A673 (cell line): Measurements from ENCODE around the gene BCAT1.

Source experiments
- CTCF ChIP-seq: fragments of 300-800, 200-600 bp; sonication (generic); conservative IDR thresholded peaks from 2 replicates; pipeline ENCODE4 v1.5.1; 2017; ENCODE audit warnings: low read depth, mild to moderate bottlenecking, antibody characterized with exemption, low read length, moderate library complexity, mixed read lengths
- EZH2 ChIP-seq: fragments of 200-600 bp; sonication (generic); IDR thresholded peaks from 2 replicates; pipeline ENCODE4 v1.6.1; 2017; ENCODE audit warnings: borderline replicate concordance, low read depth, mild to moderate bottlenecking, mixed read lengths, antibody characterized with exemption, low read length; ENCODE audit not compliant: poor library complexity, severe bottlenecking

GRCh38 chr12:24905431-24905830, 43.5 kb downstream of the BCAT1 start:
- TF ChIP-seq CTCF (no peak), EZH2 (no peak)
